ENCODE data around the gene PANX3.

DNA sequence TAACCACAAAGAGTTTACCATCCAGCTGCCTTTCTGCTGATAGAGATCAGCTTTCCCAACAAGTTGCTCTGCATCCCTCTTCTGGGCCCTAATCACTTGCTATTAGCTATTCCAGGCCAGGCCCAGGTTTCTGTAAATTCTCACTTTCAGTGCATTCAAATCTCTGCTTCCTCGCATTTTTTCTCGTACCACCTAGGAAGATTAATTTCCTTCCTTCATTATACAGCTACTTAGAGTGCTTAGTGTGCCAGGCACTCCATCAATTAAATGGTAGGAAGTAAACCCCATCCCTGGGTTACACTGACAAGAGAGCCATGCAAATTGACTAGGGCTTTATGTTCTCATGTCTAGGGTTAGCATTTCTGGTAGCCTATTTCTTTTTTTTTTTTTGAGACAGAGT, 52.6 kb downstream of the PANX3 start:
- TF ChIP-seq, protein P1, sequence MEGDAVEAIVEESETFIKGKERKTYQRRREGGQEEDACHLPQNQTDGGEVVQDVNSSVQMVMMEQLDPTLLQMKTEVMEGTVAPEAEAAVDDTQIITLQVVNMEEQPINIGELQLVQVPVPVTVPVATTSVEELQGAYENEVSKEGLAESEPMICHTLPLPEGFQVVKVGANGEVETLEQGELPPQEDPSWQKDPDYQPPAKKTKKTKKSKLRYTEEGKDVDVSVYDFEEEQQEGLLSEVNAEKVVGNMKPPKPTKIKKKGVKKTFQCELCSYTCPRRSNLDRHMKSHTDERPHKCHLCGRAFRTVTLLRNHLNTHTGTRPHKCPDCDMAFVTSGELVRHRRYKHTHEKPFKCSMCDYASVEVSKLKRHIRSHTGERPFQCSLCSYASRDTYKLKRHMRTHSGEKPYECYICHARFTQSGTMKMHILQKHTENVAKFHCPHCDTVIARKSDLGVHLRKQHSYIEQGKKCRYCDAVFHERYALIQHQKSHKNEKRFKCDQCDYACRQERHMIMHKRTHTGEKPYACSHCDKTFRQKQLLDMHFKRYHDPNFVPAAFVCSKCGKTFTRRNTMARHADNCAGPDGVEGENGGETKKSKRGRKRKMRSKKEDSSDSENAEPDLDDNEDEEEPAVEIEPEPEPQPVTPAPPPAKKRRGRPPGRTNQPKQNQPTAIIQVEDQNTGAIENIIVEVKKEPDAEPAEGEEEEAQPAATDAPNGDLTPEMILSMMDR (conservative IDR thresholded peaks at IDR 0.05): no peak
- no peak; the same call in 1 of the 2 replicates for TF ChIP-seq ZFX (IDR thresholded peaks at IDR 0.05)

Data from C4-2B (cell line).